HCT116 (cell line): Measurements from ENCODE around the gene HAUS1.

Source experiments
- CTCF ChIP-seq, 3 experiments: fragments of 200-600 bp in 1 of 3; sonication (generic) in 1 of 3; IDR thresholded peaks in 2 of 3; conservative IDR thresholded peaks in 1 of 3; 2 replicates each; pipeline ENCODE4 v1.5.1; 2012 to 2017; ENCODE audit warnings: low read depth in 2 of 3, low read length in 2 of 3, antibody characterized with exemption in 1 of 3, borderline replicate concordance in 1 of 3, control low read depth in 1 of 3, mild to moderate bottlenecking in 1 of 3, mixed read lengths in 1 of 3, mixed run types in 1 of 3, moderate library complexity in 1 of 3; ENCODE audit not compliant: insufficient read depth in 1 of 3
- EZH2phosphoT487 ChIP-seq: fragments of 200-600 bp; IDR thresholded peaks from 2 replicates; pipeline ENCODE4 v1.6.1; 2018; ENCODE audit warnings: antibody characterized with exemption, borderline replicate concordance
- JUND ChIP-seq: IDR thresholded peaks from 2 replicates; pipeline ENCODE4 v1.6.1; 2012
- POLR2AphosphoS5 ChIP-seq: IDR thresholded peaks from 2 replicates; pipeline ENCODE4 v1.6.1; 2011; ENCODE audit warnings: mild to moderate bottlenecking, low read depth, low read length, moderate library complexity
- REST ChIP-seq: IDR thresholded peaks from 2 replicates; pipeline ENCODE4 v1.6.1; 2012; ENCODE audit warnings: low read depth
- YY1 ChIP-seq: IDR thresholded peaks from 2 replicates; pipeline ENCODE4 v1.6.1; 2011; ENCODE audit warnings: low read length, low read depth, moderate library complexity, mild to moderate bottlenecking; ENCODE audit not compliant: insufficient replicate concordance; ENCODE audit errors: extremely low read depth

GRCh38 chr18:46158499-46158898, 54.3 kb downstream of the HAUS1 start:
- TF ChIP-seq CTCF (IDR thresholded peaks at IDR 0.05 in 2 of 3, conservative IDR thresholded peaks at IDR 0.05 in 1 of 3; ENCODE audit: borderline replicate concordance in 1 of 3, insufficient read depth in 1 of 3, low read depth in 2 of 3, low read length in 2 of 3) (no peak), POLR2AphosphoS5 (no peak), REST (no peak), YY1 (no peak), EZH2phosphoT487 (no peak), JUND (no peak)
